ENCODE data around the gene DFFB.

DFFB gene

DNA sequence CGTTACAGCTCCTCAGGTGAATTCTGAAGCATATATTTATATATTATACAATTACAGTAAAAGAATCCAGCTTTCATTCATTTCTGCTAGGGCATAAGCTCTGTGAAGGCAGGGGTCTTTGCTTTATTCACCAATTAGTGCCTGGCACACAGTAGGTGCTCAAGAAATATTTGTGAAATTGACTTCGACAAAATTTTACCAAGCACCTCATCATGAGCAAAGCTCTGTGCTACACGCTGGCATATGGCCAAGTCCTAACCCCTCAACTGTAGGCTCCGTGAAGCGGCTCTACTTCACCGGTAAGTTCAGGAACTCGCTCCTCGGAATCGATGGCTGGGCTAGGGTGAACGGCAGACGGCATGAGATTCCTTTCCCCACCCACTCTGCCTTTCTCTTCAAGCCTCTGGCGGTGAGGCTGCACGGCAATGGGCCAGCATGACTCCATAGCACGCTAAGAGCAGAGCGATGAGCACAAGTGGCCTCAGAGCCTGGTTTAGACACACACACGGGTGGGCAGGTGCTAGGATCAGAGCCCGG, 34.1 kb downstream of the DFFB start:
- TF ChIP-seq TAF1 (IDR thresholded peaks at IDR 0.05; ENCODE audit: borderline replicate concordance, low read depth, low read length) (no peak), POLR2AphosphoS5 (IDR thresholded peaks at IDR 0.05; ENCODE audit: low read depth, low read length) (no peak), POLR2A (IDR thresholded peaks at IDR 0.05; ENCODE audit: low read depth, low read length) (no peak)
- DNase-seq (ENCODE audit: insufficient read length) = no peak
- no peak for FAIRE-seq

DNA sequence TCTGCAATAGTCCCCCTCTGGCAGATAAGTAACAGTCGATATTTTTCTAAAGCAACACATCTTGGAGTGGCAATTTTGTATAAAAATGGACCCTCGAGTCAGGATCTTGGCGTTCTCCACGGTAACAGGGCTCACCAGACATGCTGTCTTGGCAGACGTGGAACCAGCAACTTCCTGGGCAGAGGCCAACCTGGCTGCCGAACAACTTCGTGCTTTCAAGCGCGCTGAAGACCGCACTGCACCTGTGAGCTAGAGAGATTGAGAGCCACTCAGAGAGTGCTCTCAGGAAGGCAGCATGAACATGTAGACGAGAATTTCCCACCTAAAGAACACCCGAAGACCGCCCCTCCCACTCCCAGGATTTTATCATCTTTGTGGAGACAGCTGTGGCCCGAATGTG, 35.5 kb downstream of the DFFB start:
- DNase-seq (ENCODE audit: insufficient read length) (no peak), FAIRE-seq (no peak)
- no peak for TF ChIP-seq POLR2A (IDR thresholded peaks at IDR 0.05; ENCODE audit: low read depth, low read length)
- TF ChIP-seq POLR2AphosphoS5 (IDR thresholded peaks at IDR 0.05; ENCODE audit: low read depth, low read length) = no peak

DNA sequence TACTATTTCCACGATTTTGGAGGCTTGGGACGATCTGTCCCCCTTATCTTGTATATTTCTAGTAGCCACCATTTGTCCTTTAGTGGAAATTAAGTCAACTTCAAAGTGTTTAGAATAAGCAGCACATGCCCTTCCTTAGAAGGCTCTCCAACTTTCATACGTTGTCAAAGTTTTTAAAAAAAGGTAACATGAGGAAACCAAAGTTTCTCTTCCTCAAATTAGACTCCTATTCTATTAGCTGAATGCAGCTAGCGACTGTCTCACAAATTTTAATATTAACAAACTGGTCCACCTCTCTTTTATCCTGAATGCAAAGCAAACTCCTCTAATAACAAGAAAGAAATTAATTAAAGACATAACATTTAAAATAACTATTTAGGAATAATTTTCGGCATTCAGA, 35.9 kb downstream of the DFFB start:
- no peak for FAIRE-seq
- no peak for TF ChIP-seq TAF1 (IDR thresholded peaks at IDR 0.05; ENCODE audit: borderline replicate concordance, low read depth, low read length)
- no peak for TF ChIP-seq POLR2AphosphoS5 (IDR thresholded peaks at IDR 0.05; ENCODE audit: low read depth, low read length)
- no peak for TF ChIP-seq POLR2A (IDR thresholded peaks at IDR 0.05; ENCODE audit: low read depth, low read length)
- DNase-seq (ENCODE audit: insufficient read length) = no peak

DNA sequence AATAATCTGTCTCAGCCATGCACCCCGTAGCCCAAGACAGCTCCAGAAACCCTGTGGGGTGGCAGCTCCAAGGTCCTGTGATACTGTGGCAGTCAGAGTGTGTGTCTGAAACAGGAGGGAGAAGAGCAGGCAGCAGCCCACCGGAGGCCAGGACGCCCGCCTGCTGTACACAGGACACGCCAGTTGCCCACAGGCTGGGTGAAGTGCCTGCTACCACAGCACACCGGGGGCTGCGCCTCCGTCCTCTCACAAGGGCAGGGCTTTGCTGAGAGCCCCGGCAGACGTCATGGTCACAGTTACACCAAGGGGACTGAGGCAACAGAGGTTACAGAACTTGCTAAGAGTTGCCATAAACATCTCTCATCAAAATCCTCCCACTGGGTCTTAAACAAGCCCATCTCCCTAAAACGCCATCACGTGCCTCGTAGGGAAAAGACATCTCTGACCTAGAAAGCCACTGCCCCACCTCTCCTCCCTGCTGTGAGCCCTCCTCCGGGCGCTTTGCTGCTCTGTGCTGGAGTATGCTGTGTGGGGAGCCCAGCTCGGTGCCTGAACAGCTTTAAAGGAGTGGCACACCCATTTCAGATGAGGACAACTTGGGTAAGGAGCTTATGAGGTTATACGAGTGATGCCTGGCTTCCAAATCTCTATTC, 37.5 kb downstream of the DFFB start:
- TF ChIP-seq POLR2A (IDR thresholded peaks at IDR 0.05; ENCODE audit: low read depth, low read length) (no peak), TAF1 (IDR thresholded peaks at IDR 0.05; ENCODE audit: borderline replicate concordance, low read depth, low read length) (no peak), POLR2AphosphoS5 (IDR thresholded peaks at IDR 0.05; ENCODE audit: low read depth, low read length) (no peak)
- FAIRE-seq (no peak), DNase-seq (ENCODE audit: insufficient read length) (no peak)

DNA sequence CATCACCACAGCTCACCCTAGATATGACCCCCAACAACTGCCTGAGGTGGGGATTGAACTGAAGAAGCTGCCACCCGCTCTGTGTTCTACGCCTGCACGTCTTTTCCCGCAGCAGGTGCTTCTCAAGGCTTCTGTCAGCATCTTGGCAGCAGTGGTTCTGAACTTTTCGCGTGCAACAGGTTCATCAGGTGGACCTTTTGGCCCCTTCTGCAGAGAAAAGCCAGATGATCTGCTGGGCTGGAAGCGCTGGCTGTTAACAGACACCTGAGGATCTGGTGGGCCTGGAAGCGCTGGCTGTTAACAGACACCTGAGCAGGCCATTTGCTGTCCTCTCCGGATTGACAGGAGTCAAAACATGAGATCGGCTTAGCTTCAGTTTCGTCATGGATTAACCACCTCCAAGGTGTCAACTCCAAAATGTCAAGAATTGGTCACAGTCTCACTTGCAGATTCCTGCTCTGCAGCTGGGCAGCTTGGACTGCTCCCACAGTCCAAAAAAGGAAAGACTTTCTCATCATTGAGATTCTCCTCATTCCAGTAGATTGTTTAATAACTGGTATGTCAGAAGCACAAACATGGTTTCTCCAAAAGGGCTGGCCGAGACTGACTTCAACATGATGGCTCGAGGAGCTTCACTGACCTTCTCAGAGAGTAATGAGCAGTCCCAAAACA, 38.1 kb downstream of the DFFB start:
- TF ChIP-seq POLR2A (IDR thresholded peaks at IDR 0.05; ENCODE audit: low read depth, low read length) (no peak), TAF1 (IDR thresholded peaks at IDR 0.05; ENCODE audit: borderline replicate concordance, low read depth, low read length) (no peak), POLR2AphosphoS5 (IDR thresholded peaks at IDR 0.05; ENCODE audit: low read depth, low read length) (no peak)
- DNase-seq (ENCODE audit: insufficient read length) = no peak
- no peak for FAIRE-seq

DNA sequence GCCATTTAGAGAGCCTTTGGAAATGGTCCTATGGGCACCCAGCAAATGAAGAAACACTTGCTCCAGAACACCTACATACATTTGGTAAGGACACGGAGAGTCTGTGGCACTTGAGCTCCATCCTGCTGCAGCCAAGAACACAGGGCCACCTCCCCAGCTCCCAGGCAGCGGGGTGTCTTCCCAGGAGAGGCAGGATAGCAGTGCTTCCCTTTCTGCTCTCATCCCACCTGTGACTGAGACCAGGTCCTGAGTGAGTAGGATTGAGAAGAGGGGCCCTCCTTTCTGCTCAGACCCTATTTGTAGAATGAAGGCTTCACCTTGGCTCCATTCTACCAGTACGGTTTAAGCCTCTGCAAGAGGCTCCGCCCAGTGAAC, 38.7 kb downstream of the DFFB start:
- no peak for FAIRE-seq

DNA sequence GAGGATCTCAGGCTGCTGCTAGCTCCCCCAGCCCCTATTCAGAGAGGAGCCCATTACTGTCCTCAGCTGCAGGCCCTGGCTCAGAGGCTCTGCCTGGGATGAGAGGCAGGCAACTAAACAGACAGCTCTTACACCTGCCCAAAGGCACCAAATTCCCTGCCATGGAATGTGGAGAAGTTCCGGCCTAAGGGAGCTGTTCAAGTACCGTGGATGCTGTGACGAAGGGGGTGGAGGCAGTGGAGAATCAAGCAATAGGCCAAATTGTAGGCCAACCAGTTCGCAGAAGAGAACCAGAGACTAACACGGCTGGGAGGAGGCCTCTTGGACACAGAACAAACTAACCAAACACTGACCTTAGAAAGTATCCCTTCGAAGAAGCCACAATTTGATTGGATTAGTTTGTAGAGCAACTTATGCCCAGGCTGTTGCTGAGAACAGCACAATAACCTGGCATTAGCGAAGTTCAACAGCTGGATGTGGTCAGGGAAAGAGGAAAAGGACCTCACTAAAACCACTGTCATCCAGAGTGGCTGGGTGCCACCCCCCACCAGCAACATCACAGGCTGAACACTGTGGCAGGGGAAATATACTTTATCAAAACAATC, 39.2 kb downstream of the DFFB start:
- FAIRE-seq = no peak
- TF ChIP-seq POLR2AphosphoS5 (IDR thresholded peaks at IDR 0.05; ENCODE audit: low read depth, low read length) (no peak), TAF1 (IDR thresholded peaks at IDR 0.05; ENCODE audit: borderline replicate concordance, low read depth, low read length) (no peak), POLR2A (IDR thresholded peaks at IDR 0.05; ENCODE audit: low read depth, low read length) (no peak)
- DNase-seq (ENCODE audit: insufficient read length) = no peak

More for the DNA sequence above, 38.7 kb downstream of the DFFB start:
- DNase-seq (ENCODE audit: insufficient read length) = no peak
- TF ChIP-seq TAF1 (IDR thresholded peaks at IDR 0.05; ENCODE audit: borderline replicate concordance, low read depth, low read length) = no peak
- TF ChIP-seq POLR2AphosphoS5 (IDR thresholded peaks at IDR 0.05; ENCODE audit: low read depth, low read length) = no peak
- no peak for TF ChIP-seq POLR2A (IDR thresholded peaks at IDR 0.05; ENCODE audit: low read depth, low read length)

DNA sequence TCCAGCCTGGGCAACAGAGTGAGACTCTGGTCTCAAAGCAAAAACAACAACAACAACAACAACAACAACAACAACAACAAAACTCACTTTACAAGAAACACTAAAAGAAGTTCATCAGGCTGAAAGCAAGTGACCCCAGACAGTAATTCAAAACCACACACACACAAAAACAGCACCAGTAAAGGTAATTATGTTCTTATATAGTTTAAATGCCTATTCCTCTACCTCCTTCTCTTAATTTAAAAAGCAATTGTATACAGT, 41.1 kb downstream of the DFFB start:
- TF ChIP-seq TAF1 (IDR thresholded peaks at IDR 0.05; ENCODE audit: borderline replicate concordance, low read depth, low read length) (no peak), POLR2A (IDR thresholded peaks at IDR 0.05; ENCODE audit: low read depth, low read length) (no peak), POLR2AphosphoS5 (IDR thresholded peaks at IDR 0.05; ENCODE audit: low read depth, low read length) (no peak)
- peak; percentile 36 for FAIRE-seq

DNA sequence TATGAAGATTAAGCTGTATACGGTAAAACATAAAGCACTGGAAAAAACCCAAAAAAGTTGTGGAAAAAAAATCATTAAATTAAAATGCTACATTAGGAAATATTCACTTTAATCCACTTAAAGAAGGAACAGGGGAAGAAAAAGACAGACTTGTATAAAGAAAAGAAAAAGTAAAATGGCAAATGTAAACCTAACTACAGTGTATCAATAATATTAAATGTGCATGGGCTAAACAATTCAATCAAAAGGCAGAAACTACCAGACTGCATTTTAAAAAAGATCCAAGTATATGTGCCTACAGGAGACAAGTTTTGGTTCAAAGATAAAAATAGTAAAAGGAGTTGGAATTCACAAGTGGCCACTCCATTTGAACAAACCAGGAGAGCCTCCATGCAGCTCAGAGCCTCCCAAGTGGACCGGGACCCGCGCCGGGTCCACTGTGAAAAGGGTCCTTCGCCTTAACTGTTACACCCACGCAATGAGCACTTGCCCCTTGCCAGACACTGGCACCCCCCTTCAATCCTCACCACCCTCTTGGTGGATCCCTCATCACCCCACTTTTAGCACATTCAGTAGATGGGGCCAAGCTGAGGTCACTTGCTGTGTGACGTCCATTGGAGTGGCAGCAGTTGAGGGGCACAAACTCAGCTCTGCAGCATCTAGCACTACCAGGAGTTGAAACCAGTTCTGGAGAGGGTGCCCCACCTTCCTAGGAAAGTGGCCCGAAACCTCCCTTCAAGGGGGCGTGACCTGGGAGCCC, 41.9 kb downstream of the DFFB start:
- FAIRE-seq = no peak
- TF ChIP-seq POLR2A (IDR thresholded peaks at IDR 0.05; ENCODE audit: low read depth, low read length) (no peak), TAF1 (IDR thresholded peaks at IDR 0.05; ENCODE audit: borderline replicate concordance, low read depth, low read length) (no peak), POLR2AphosphoS5 (IDR thresholded peaks at IDR 0.05; ENCODE audit: low read depth, low read length) (no peak)
- no peak for DNase-seq (ENCODE audit: insufficient read length)

More for the DNA sequence above, 41.1 kb downstream of the DFFB start:
- DNase-seq (ENCODE audit: insufficient read length) = no peak

DNA sequence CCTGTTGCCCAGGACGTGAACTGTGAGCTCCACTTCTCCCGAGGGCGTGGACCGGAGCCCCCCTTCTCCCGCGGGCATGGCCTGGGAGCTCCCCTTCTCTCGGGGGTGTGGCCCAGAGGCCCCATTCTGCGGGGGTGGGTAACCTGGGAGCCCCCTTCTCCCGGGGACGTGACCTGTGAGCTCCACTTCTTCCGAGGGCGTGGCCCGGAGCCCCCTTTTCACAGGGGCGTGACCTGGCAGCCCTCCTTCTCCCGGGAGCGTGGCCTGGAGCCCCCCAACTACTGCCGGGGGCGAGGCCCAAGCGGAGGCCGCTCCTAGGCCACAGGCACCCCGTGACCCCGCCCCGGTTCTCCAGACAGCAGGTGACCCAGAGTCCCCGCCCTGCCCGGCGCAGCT, 42.5 kb downstream of the DFFB start:
- DNase-seq (ENCODE audit: insufficient read length) (peak; percentile 58), FAIRE-seq (no peak)

DNA sequence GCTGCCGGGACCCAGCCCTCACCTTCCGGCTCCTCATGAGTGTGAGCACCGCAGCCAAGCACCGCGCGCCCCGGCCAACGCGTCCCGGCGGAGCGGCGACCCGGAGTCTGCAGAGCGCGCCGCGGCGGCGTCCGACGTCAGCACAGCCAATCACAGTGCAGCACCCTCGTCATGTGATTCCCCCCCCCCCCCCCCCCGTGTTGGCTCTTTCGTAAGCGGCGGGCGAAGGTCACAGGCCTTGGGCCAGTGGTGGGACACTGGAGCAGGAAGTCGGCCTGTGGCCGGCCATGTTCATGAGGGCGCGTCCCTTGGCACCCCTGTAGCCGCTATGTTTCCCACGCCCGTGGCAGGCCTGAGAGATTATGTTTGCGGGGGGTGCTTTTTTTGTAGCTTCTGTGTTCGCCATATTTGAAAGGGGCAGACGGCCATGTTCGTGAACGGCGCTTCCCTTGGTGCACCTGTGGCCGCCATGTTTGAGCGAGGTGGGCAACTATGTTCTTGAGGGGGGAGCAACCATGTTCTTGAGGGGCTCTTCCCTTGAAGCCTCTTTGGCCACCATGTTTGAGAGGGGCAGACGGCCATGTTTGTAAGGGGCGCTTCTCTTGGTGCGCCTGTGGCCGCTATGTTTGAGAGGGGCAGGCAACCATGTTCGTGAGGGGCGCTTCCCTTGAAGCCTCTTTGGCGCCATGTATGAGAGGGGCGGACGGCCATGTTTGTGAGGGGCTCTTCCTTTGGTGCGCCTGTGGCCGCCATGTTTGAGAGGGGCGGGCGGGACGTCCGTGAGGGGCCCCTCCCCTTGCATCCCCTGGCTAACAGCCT, 43.1 kb downstream of the DFFB start, which contains the start of gene C1orf174:
Gene C1orf174 (minus strand): TSS at position 123 of the 819 bp plus-strand sequence. CDS start 86 bp downstream, at position 37.
- peak; percentile 91 for DNase-seq (ENCODE audit: insufficient read length)
- FAIRE-seq = no peak
- TF ChIP-seq POLR2AphosphoS5 (IDR thresholded peaks at IDR 0.05; ENCODE audit: low read depth, low read length) (no peak), POLR2A (IDR thresholded peaks at IDR 0.05; ENCODE audit: low read depth, low read length) (peak; percentile 63), TAF1 (IDR thresholded peaks at IDR 0.05; ENCODE audit: borderline replicate concordance, low read depth, low read length) (peak; percentile 44; the same call in 1 of the 2 replicates)

More for the DNA sequence above, 42.5 kb downstream of the DFFB start:
- TF ChIP-seq TAF1 (IDR thresholded peaks at IDR 0.05; ENCODE audit: borderline replicate concordance, low read depth, low read length) = no peak
